HepG2 (cell line): ENCODE results near the gene JAZF1.

Experiments used
- RORA ChIP-seq: sonication (generic); formaldehyde crosslinking; IDR thresholded peaks from 2 replicates; pipeline ENCODE4 v1.5.0; 2020; ENCODE audit warnings: mild to moderate bottlenecking, missing genetic modification reagents, moderate library complexity
- ZNF629 ChIP-seq: sonication (generic); formaldehyde crosslinking; conservative IDR thresholded peaks from 2 replicates; pipeline ENCODE4 v1.5.0; 2020; ENCODE audit warnings: missing genetic modification reagents
- TF ChIP-seq, protein P1 (sequence below): sonication (generic); formaldehyde crosslinking; IDR thresholded peaks from 2 replicates; pipeline ENCODE4 v1.4.0; 2020; ENCODE audit warnings: missing genetic modification reagents
- TF ChIP-seq, protein P2 (sequence below): sonication (generic); formaldehyde crosslinking; IDR thresholded peaks from 2 replicates; pipeline ENCODE4 v1.5.0; 2020; ENCODE audit warnings: mild to moderate bottlenecking, missing genetic modification reagents, moderate library complexity
- TF ChIP-seq, protein P3 (sequence below): sonication (generic); formaldehyde crosslinking; IDR thresholded peaks from 2 replicates; pipeline ENCODE4 v1.4.0; 2020; ENCODE audit warnings: missing genetic modification reagents, mild to moderate bottlenecking, borderline replicate concordance

DNA sequence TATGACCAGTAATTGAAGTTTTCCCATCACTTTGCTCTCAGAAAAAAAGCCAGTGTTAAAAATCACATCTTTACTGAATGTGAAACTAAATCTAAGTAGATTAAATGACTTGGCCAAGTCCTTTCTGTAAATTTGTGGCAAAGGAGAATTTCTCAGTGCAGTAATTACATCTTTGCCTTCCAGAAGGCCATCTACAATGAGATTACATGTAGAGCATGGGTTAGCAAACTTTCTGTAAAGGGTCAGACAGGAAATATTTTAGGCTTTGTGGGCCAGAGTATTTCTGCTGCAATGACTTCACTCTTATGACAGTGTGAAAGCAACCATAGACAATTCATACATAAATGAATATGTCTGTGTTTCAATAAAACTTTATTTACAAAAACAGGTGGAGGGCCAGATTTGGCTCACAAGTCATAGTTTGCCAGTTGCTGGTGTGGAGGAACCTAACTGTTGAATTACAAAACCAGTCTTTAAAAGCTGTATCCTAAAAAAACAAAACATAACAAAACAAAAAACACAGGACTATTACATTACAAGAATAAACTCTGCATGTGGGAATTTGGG is 249.6 kb downstream of the JAZF1 start:
- TF ChIP-seq, protein P1, sequence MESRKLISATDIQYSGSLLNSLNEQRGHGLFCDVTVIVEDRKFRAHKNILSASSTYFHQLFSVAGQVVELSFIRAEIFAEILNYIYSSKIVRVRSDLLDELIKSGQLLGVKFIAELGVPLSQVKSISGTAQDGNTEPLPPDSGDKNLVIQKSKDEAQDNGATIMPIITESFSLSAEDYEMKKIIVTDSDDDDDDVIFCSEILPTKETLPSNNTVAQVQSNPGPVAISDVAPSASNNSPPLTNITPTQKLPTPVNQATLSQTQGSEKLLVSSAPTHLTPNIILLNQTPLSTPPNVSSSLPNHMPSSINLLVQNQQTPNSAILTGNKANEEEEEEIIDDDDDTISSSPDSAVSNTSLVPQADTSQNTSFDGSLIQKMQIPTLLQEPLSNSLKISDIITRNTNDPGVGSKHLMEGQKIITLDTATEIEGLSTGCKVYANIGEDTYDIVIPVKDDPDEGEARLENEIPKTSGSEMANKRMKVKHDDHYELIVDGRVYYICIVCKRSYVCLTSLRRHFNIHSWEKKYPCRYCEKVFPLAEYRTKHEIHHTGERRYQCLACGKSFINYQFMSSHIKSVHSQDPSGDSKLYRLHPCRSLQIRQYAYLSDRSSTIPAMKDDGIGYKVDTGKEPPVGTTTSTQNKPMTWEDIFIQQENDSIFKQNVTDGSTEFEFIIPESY (CRISPR knock-in tag): no peak
- TF ChIP-seq RORA (CRISPR knock-in tag): no peak
- no peak for TF ChIP-seq ZNF629
- TF ChIP-seq, protein P2, sequence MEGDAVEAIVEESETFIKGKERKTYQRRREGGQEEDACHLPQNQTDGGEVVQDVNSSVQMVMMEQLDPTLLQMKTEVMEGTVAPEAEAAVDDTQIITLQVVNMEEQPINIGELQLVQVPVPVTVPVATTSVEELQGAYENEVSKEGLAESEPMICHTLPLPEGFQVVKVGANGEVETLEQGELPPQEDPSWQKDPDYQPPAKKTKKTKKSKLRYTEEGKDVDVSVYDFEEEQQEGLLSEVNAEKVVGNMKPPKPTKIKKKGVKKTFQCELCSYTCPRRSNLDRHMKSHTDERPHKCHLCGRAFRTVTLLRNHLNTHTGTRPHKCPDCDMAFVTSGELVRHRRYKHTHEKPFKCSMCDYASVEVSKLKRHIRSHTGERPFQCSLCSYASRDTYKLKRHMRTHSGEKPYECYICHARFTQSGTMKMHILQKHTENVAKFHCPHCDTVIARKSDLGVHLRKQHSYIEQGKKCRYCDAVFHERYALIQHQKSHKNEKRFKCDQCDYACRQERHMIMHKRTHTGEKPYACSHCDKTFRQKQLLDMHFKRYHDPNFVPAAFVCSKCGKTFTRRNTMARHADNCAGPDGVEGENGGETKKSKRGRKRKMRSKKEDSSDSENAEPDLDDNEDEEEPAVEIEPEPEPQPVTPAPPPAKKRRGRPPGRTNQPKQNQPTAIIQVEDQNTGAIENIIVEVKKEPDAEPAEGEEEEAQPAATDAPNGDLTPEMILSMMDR: no peak
- TF ChIP-seq, protein P3, sequence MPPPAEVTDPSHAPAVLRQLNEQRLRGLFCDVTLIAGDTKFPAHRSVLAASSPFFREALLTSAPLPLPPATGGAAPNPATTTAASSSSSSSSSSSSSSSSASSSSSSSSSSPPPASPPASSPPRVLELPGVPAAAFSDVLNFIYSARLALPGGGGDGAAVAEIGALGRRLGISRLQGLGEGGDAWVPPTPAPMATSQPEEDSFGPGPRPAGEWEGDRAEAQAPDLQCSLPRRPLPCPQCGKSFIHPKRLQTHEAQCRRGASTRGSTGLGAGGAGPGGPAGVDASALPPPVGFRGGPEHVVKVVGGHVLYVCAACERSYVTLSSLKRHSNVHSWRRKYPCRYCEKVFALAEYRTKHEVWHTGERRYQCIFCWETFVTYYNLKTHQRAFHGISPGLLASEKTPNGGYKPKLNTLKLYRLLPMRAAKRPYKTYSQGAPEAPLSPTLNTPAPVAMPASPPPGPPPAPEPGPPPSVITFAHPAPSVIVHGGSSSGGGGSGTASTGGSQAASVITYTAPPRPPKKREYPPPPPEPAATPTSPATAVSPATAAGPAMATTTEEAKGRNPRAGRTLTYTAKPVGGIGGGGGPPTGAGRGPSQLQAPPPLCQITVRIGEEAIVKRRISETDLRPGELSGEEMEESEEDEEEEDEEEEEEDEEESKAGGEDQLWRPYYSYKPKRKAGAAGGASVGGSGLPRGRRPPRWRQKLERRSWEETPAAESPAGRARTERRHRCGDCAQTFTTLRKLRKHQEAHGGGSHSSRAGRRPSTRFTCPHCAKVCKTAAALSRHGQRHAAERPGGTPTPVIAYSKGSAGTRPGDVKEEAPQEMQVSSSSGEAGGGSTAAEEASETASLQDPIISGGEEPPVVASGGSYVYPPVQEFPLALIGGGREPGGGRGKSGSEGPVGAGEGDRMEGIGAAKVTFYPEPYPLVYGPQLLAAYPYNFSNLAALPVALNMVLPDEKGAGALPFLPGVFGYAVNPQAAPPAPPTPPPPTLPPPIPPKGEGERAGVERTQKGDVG (CRISPR knock-in tag): no peak
